Right lobe of liver (tissue), 6 donors: ENCODE data around the gene DEDD2. TPM values are rescaled to one million over a fixed set of nuclear protein-coding genes. Genes with fewer than 3 reads are reported as not detected.

Experiments
- ATAC-seq, 4 donors: fragments of 200-7000 bp; cut with Tn5 transposase; one replicate each; pipeline ENCODE4 v1.9.1; 2020; ENCODE audit warnings: mild to moderate bottlenecking in 4 of 4, moderate library complexity in 4 of 4
- DNase-seq, 3 donors: peaks; one replicate each; pipeline ENCODE4 v3.0.0-alpha.2; 2020
- H3K27ac ChIP-seq, 3 donors: fragments of 200-600 bp; one replicate each; pipeline ENCODE4 v1.8.0; 2022
- H3K27me3 ChIP-seq, 2 donors: fragments of 200-600 bp; one replicate each; pipeline ENCODE4 v1.8.0; 2022
- H3K36me3 ChIP-seq, 4 donors: fragments of 200-600 bp; sonication (generic) in 1 of 4; one replicate each; pipeline versions ENCODE4 v1.5.1 to v1.8.0; 2017 to 2022; ENCODE audit warnings: control low read depth in 1 of 4
- H3K4me1 ChIP-seq, 4 donors: fragments of 200-600 bp; sonication (generic) in 1 of 4; one replicate each; pipeline versions ENCODE4 v1.5.1 to v1.8.0; 2017 to 2022; ENCODE audit warnings: control low read depth in 1 of 4
- H3K4me3 ChIP-seq, 3 donors: fragments of 200-600 bp; one replicate each; pipeline ENCODE4 v1.8.0; 2022
- H3K9me3 ChIP-seq, 4 donors: fragments of 200-600 bp; sonication (generic) in 1 of 4; one replicate each; pipeline versions ENCODE4 v1.5.1 to v1.8.0; 2017 to 2022; ENCODE audit warnings: control low read depth in 1 of 4
- CTCF ChIP-seq, 4 donors: fragments of 200-600 bp in 3 of 4; fragments of 450-650 bp in 1 of 4; IDR thresholded peaks; one replicate each; pipeline versions ENCODE4 v1.5.1 to v1.8.0; 2016 to 2022; ENCODE audit warnings: antibody characterized with exemption in 4 of 4, mild to moderate bottlenecking in 2 of 4
- POLR2A ChIP-seq: fragments of 450-650 bp; IDR thresholded peaks from one replicate; pipeline ENCODE4 v1.6.1; 2017; ENCODE audit warnings: antibody characterized with exemption, mild to moderate bottlenecking
- WGBS: methylation state at CpG from one replicate; pipeline ENCODE4 v1.1.6; 2018; ENCODE audit warnings: low coverage, low lambda C conversion rate; ENCODE audit not compliant: insufficient coverage; ENCODE audit errors: missing lambda C conversion rate; 5-methylcytosine and 5-hydroxymethylcytosine counted together
- intact Hi-C, 2 donors: fragments of 100-400 bp; cut with DNase I; formaldehyde crosslinking; loops; one replicate each; pipeline versions ENCODE4 v1.11.2 to v1.14.1; 2022
- total RNA-seq, 6 experiments: library from RNA; depleted of rRNA in 2 of 6; stranded (reverse); fragments of >200 nt in 2 of 6; fragmentation: NEBNext Ultra II Directional in 3 of 6; extraction: Animal tissue kit (Norgen Biotek cat#: 25700) in 3 of 6; gene quantifications; one replicate each; pipeline versions ENCODE4 v1.1.0 to v1.2.4, GENCODE V29; 2016 to 2023
- donor health status: DM: no; HTN: yes; CAD: no.
- donor health status: DM: no; HTN: no; CAD: no.
- donor health status: DM: no; HTN: no; CAD: no.
- donor health status: DM: no; HTN: yes; CAD: no.
- donor health status: DM: no; HTN: yes; CAD: no.

DEDD2 gene
- total RNA-seq, 6 experiments from 2014 or later: 8.1 to 18.0 (median 15.0) TPM

- WGBS: 0% methylated on average over 6 of the region's 71 CpGs
These were observed 36.0 kb upstream of the DEDD2 start for GRCh38 chr19:42253245-42254088.

GRCh38 chr19:42252365-42253244, 35.1 kb upstream of the DEDD2 start:
- H3K4me1 ChIP-seq: peaks cover 0 to 26% (median 5%) of the 10 kb centered on the region in 4 donors
- no peaks in the 10 kb centered on the region for H3K27me3 ChIP-seq
- no peak for ATAC-seq
- no peaks in the 10 kb centered on the region for H3K9me3 ChIP-seq
- no peak for TF ChIP-seq POLR2A
- no peak for TF ChIP-seq CTCF (IDR thresholded peaks at IDR 0.05)
- peak in 2 of 3 donors; percentile 30 to 56 for DNase-seq
- H3K36me3 ChIP-seq: peaks cover 0 to 16% (median 5%) of the 10 kb centered on the region in 4 donors
- peak overlapping the region; percentile 97 to 99 (median 99) for H3K27ac ChIP-seq
- intact Hi-C loops: loop anchor here in 1 of 2 donors (5.0 kb wide), 1 partner anchor 35 kb away; no protein-coding TSS in a partner anchor
- WGBS: 9% methylated on average over 26 of the region's 27 CpGs
- H3K4me3 ChIP-seq: peak overlapping the region; percentile 86 to 99 (median 98)

More at GRCh38 chr19:42253245-42254088, 36.0 kb upstream of the DEDD2 start:
- no peaks in the 10 kb centered on the region for H3K9me3 ChIP-seq
- H3K4me1 ChIP-seq: peaks cover 0 to 26% (median 5%) of the 10 kb centered on the region in 4 donors
- peak overlapping the region; percentile 97 to 99 (median 99) for H3K27ac ChIP-seq
- H3K27me3 ChIP-seq: no peaks in the 10 kb centered on the region
- TF ChIP-seq POLR2A (no peak), CTCF (IDR thresholded peaks at IDR 0.05) (no peak)
- H3K36me3 ChIP-seq: peaks cover 0 to 14% (median 4%) of the 10 kb centered on the region in 4 donors
- intact Hi-C loops: loop anchor here in 1 of 2 donors (5.0 kb wide), 1 partner anchor 34 kb away; no protein-coding TSS in a partner anchor
- ATAC-seq: peak; percentile 7 to 26 (median 19)
- H3K4me3 ChIP-seq: peak overlapping the region; percentile 86 to 99 (median 98)
- peak; percentile 69 to 77 (median 71) for DNase-seq

- Histone ChIP-seq H3K4me1 (peaks cover 0 to 26% (median 5%) of the 10 kb centered on the region in 4 donors), H3K36me3 (peaks cover 0 to 16% (median 5%) of the 10 kb centered on the region in 4 donors), H3K9me3 (no peaks in the 10 kb centered on the region), H3K27ac (peak overlapping the region in 2 of 3 donors; percentile 97 to 99), H3K4me3 (no peak overlapping the region), H3K27me3 (no peaks in the 10 kb centered on the region)
- TF ChIP-seq CTCF (IDR thresholded peaks at IDR 0.05): no peak
- no peak for TF ChIP-seq POLR2A
- WGBS: 60% methylated on average over 2 of the region's 4 CpGs
- no peak for ATAC-seq
- DNase-seq: no peak
- intact Hi-C loops: loop anchor here in 1 of 2 donors (5.0 kb wide), 1 partner anchor 36 kb away; no protein-coding TSS in a partner anchor
These were observed 34.3 kb upstream of the DEDD2 start for GRCh38 chr19:42251572-42252358.
